ENCODE measurements around the gene PRKCH.

DNA sequence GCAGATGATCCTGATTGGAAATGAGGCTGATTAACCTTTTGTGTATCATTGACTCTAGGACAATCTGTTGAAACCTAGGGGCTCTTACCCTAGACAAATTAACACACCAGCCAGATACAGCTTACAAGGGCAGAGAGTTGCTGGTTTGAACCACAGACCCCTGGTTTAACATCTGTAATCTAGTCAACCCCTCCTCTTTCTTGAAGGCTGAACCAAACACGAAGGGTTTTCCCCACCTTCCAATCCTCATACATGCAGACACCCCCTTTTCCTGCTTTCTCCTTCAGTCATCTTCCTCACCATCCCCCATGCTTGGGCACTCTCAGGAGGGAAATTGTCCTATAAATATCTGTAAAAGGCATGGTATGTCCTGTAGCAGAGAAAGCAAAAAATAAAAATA is 247.9 kb downstream of the PRKCH start:
- TF ChIP-seq, protein P1, sequence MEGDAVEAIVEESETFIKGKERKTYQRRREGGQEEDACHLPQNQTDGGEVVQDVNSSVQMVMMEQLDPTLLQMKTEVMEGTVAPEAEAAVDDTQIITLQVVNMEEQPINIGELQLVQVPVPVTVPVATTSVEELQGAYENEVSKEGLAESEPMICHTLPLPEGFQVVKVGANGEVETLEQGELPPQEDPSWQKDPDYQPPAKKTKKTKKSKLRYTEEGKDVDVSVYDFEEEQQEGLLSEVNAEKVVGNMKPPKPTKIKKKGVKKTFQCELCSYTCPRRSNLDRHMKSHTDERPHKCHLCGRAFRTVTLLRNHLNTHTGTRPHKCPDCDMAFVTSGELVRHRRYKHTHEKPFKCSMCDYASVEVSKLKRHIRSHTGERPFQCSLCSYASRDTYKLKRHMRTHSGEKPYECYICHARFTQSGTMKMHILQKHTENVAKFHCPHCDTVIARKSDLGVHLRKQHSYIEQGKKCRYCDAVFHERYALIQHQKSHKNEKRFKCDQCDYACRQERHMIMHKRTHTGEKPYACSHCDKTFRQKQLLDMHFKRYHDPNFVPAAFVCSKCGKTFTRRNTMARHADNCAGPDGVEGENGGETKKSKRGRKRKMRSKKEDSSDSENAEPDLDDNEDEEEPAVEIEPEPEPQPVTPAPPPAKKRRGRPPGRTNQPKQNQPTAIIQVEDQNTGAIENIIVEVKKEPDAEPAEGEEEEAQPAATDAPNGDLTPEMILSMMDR (IDR thresholded peaks at IDR 0.05): no peak
- TF ChIP-seq, protein P2, sequence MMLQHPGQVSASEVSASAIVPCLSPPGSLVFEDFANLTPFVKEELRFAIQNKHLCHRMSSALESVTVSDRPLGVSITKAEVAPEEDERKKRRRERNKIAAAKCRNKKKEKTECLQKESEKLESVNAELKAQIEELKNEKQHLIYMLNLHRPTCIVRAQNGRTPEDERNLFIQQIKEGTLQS (CRISPR knock-in tag; conservative IDR thresholded peaks at IDR 0.05): no peak
- no peak for TF ChIP-seq JUN (CRISPR knock-in tag; IDR thresholded peaks at IDR 0.05)
- TF ChIP-seq, protein P3, sequence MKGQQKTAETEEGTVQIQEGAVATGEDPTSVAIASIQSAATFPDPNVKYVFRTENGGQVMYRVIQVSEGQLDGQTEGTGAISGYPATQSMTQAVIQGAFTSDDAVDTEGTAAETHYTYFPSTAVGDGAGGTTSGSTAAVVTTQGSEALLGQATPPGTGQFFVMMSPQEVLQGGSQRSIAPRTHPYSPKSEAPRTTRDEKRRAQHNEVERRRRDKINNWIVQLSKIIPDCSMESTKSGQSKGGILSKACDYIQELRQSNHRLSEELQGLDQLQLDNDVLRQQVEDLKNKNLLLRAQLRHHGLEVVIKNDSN (CRISPR knock-in tag; IDR thresholded peaks at IDR 0.05): no peak
- TF ChIP-seq CREB1 (CRISPR knock-in tag; IDR thresholded peaks at IDR 0.05): no peak
- TF ChIP-seq GRHL2 (CRISPR knock-in tag; IDR thresholded peaks at IDR 0.05; ENCODE audit: insufficient replicate concordance, severe bottlenecking): no peak

All from WTC11 (cell line).